ENCODE data around the gene PIK3R2. TPM values are rescaled to one million over a fixed set of nuclear protein-coding genes. Genes with fewer than 3 reads are reported as not detected.

The PIK3R2 gene
- total RNA-seq, 1 donor from 2014 or later, result 61.2 TPM

GRCh38 chr19:18176367-18177310 lies 23.7 kb downstream of the PIK3R2 start:
- peak overlapping the region; percentile 52 for H3K27ac Mint-ChIP-seq
- no peak overlapping the region for H3K4me3 Mint-ChIP-seq (ENCODE audit: low read depth)
- H3K36me3 Mint-ChIP-seq (ENCODE audit: insufficient read depth), result peaks cover 3% of the 10 kb centered on the region
- H3K9me3 Mint-ChIP-seq (ENCODE audit: low read depth), result no peaks in the 10 kb centered on the region
- DNase-seq (ENCODE audit: low spot score, unreplicated experiment), result no peak
- no peak for TF ChIP-seq CTCF (IDR thresholded peaks at IDR 0.05; ENCODE audit: unreplicated experiment)
- H3K27me3 Mint-ChIP-seq, result peaks cover 22% of the 10 kb centered on the region
- no peaks in the 10 kb centered on the region for H3K4me1 Mint-ChIP-seq (ENCODE audit: low read depth)

GRCh38 chr19:18179957-18180356 lies 27.0 kb downstream of the PIK3R2 start:
- no peaks in the 10 kb centered on the region for H3K36me3 Mint-ChIP-seq (ENCODE audit: insufficient read depth)
- no peak for TF ChIP-seq CTCF (IDR thresholded peaks at IDR 0.05; ENCODE audit: unreplicated experiment)
- peaks cover 9% of the 10 kb centered on the region for H3K27me3 Mint-ChIP-seq
- no peak overlapping the region for H3K4me3 Mint-ChIP-seq (ENCODE audit: low read depth)
- no peaks in the 10 kb centered on the region for H3K9me3 Mint-ChIP-seq (ENCODE audit: low read depth)
- DNase-seq (ENCODE audit: low spot score, unreplicated experiment), result no peak
- H3K4me1 Mint-ChIP-seq (ENCODE audit: low read depth), result no peaks in the 10 kb centered on the region
- no peak overlapping the region for H3K27ac Mint-ChIP-seq

GRCh38 chr19:18183529-18183928 lies 30.6 kb downstream of the PIK3R2 start:
- DNase-seq (ENCODE audit: low spot score, unreplicated experiment), result no peak
- H3K4me3 Mint-ChIP-seq (ENCODE audit: low read depth), result no peak overlapping the region
- TF ChIP-seq CTCF (IDR thresholded peaks at IDR 0.05; ENCODE audit: unreplicated experiment), result no peak
- H3K9me3 Mint-ChIP-seq (ENCODE audit: low read depth), result no peaks in the 10 kb centered on the region
- H3K27ac Mint-ChIP-seq, result no peak overlapping the region
- H3K36me3 Mint-ChIP-seq (ENCODE audit: insufficient read depth), result no peaks in the 10 kb centered on the region
- no peaks in the 10 kb centered on the region for H3K27me3 Mint-ChIP-seq
- H3K4me1 Mint-ChIP-seq (ENCODE audit: low read depth), result no peaks in the 10 kb centered on the region

- TF ChIP-seq CTCF (IDR thresholded peaks at IDR 0.05; ENCODE audit: unreplicated experiment), result no peak
- Mint-ChIP-seq H3K4me3 (ENCODE audit: low read depth) (no peak overlapping the region), H3K9me3 (ENCODE audit: low read depth) (no peaks in the 10 kb centered on the region), H3K27me3 (no peaks in the 10 kb centered on the region), H3K4me1 (ENCODE audit: low read depth) (no peaks in the 10 kb centered on the region), H3K36me3 (ENCODE audit: insufficient read depth) (no peaks in the 10 kb centered on the region), H3K27ac (no peak overlapping the region)
- no peak for DNase-seq (ENCODE audit: low spot score, unreplicated experiment)
Measured at GRCh38 chr19:18185538-18185937, 32.6 kb downstream of the PIK3R2 start.

GRCh38 chr19:18190278-18190677 lies 37.3 kb downstream of the PIK3R2 start:
- H3K36me3 Mint-ChIP-seq (ENCODE audit: insufficient read depth), result no peaks in the 10 kb centered on the region
- H3K4me1 Mint-ChIP-seq (ENCODE audit: low read depth), result peaks cover 8% of the 10 kb centered on the region
- DNase-seq (ENCODE audit: low spot score, unreplicated experiment), result no peak
- no peak overlapping the region for H3K4me3 Mint-ChIP-seq (ENCODE audit: low read depth)
- no peak for TF ChIP-seq CTCF (IDR thresholded peaks at IDR 0.05; ENCODE audit: unreplicated experiment)
- no peaks in the 10 kb centered on the region for H3K27me3 Mint-ChIP-seq
- H3K9me3 Mint-ChIP-seq (ENCODE audit: low read depth), result no peaks in the 10 kb centered on the region
- H3K27ac Mint-ChIP-seq, result no peak overlapping the region
